Psoas muscle (tissue), 8 donors: ENCODE data around the gene SSR4. TPM values are rescaled to one million over a fixed set of nuclear protein-coding genes. Genes with fewer than 3 reads are reported as not detected.
"Not testable (repeated sequence)": the region's sequence is repeated elsewhere in the genome, so short reads cannot be mapped to it uniquely, and the experiment has no call there.

Source experiments
- ATAC-seq, 4 donors: fragments of 200-7000 bp; cut with Tn5 transposase; one replicate each; pipeline ENCODE4 v1.9.1; 2020; ENCODE audit warnings: moderate library complexity in 3 of 4, mild to moderate bottlenecking in 2 of 4
- DNase-seq, 2 donors: peaks; one replicate each; pipeline ENCODE4 v3.0.0-alpha.2; 2020
- H3K27ac ChIP-seq: fragments of 200-600 bp; one replicate; pipeline ENCODE4 v1.8.0; 2022
- H3K27me3 ChIP-seq, 3 donors: fragments of 200-600 bp in 1 of 3; one replicate each; pipeline versions ENCODE4 v1.6.1 to v1.8.0; 2013 to 2022; ENCODE audit warnings: low read length in 2 of 3, mild to moderate bottlenecking in 2 of 3, moderate library complexity in 1 of 3; ENCODE audit not compliant: insufficient read depth in 3 of 3
- H3K36me3 ChIP-seq, 2 donors: fragments of 200-600 bp in 1 of 2; one replicate each; pipeline versions ENCODE4 v1.6.1 to v1.8.0; 2013 to 2022; ENCODE audit warnings: low read depth in 1 of 2, mild to moderate bottlenecking in 1 of 2, moderate library complexity in 1 of 2; ENCODE audit not compliant: insufficient read depth in 1 of 2
- H3K4me1 ChIP-seq: fragments of 200-600 bp; one replicate; pipeline ENCODE4 v1.8.0; 2022
- H3K4me3 ChIP-seq: fragments of 200-600 bp; one replicate; pipeline ENCODE4 v1.8.0; 2022; ENCODE audit warnings: mild to moderate bottlenecking
- H3K9me3 ChIP-seq: fragments of 200-600 bp; one replicate; pipeline ENCODE4 v1.8.0; 2022
- WGBS, 3 donors: extraction: QIAGEN DNeasy Blood & Tissue Kit; methylation state at CpG; one replicate each; pipeline versions ENCODE4 v1.1.6 to v1.1.7; 2013; 5-methylcytosine and 5-hydroxymethylcytosine counted together
- intact Hi-C, 2 donors: fragments of 100-400 bp; cut with DNase I; formaldehyde crosslinking; loops; one replicate each; pipeline versions ENCODE4 v1.11.0 to v1.14.2; 2022
- long read RNA-seq, 2 donors: library from polyadenylated mRNA; unstranded; transcript quantifications; one replicate each; pipeline ENCODE4 v2.0.0, GENCODE V29; 2021
- polyA plus RNA-seq, 3 donors: library from polyadenylated mRNA; stranded (reverse); fragments of 200-250 nt; gene quantifications; one replicate each; pipeline ENCODE4 v1.2.3, GENCODE V29; 2013
- total RNA-seq, 4 donors: library from RNA; stranded (reverse); fragmentation: NEBNext Ultra II Directional in 2 of 4; extraction: Animal tissue kit (Norgen Biotek cat#: 25700) in 2 of 4; gene quantifications; one replicate each; pipeline versions ENCODE4 v1.2.1 to v1.2.4, GENCODE V29; 2021 to 2023
- TF ChIP-seq, protein P1 (sequence below): fragments of 200-600 bp; IDR thresholded peaks from one replicate; pipeline ENCODE4 v1.8.0; 2022; ENCODE audit warnings: antibody characterized with exemption
- donor health status: healthy with polysubstance abuse.
- donor health status: DM: no; HTN: no; CAD: no; lungs with moderate emphysema.
- donor health status: Bipolar disorder and iron deficiency.
- donor health status: healthy.
- donor health status: DM: yes; HTN: yes; CAD: no.
- donor health status: DM: no; HTN: no; CAD: no.
- donor health status: DM: no; HTN: no; CAD: no.
- donor health status: DM: yes; HTN: yes; CAD: no.

The SSR4 gene
- total RNA-seq: 10 to 100 TPM; 57.2 to 86.6 (median 71.2) TPM
- polyA plus RNA-seq: 100 to 1,000 TPM in 2 of 3 donors, 10 to 100 TPM in 1; 84.5 to 198 (median 107) TPM
- long read RNA-seq, donor 1, transcript SSR4-203 (6 exons, 643 nt): major isoform, 13 of 16 reads
- long read RNA-seq, donor 1, partial matches to known transcripts: 1 of 16 reads
- long read RNA-seq, donor 1, other reads (novel, unspliced or antisense): 0 of 16 reads
- long read RNA-seq, donor 2, transcript SSR4-203 (6 exons, 643 nt): major isoform, 44 of 51 reads
- long read RNA-seq, donor 2, partial matches to known transcripts: 2 of 51 reads
- long read RNA-seq, donor 2, other reads (novel, unspliced or antisense): 2 of 51 reads

DNA sequence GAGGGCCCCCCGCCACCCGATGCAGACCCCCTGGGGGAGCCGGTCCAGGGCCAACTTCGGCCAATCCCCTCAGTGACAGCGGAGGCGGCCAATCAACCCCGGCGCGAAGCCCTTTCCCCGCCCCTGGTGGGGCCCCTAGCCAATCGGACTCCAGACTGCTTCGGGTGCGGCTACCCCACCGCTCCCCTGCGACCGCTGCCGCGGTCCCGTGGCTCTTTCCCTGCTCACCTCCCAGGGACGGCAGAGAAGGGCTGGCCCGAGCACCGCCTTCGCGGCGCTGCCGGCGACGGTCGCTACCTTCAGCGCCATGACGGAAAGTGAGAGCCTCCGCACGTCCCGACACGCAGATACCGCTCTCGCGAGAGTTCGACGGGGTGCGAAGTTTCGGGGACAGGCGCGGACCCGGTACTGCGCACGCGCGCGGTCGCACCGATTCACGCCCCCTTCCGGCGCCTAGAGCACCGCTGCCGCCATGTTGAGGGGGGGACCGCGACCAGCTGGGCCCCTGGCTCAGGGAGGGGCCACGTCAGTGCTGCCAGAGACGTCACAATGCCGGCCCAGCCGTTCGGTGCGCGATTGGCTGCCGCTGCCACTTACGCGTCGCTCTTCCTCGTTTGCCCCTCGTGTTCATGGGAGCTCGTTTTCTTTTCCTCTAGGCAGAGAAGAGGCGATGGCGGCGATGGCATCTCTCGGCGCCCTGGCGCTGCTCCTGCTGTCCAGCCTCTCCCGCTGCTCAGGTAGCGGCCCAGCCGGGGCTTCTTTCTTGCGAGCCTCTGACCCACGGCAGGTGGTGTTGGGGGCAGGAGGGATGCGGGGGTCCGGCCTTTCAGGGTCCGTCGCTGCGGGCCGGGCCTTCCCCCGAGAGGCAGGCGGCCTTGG lies at the start of gene SSR4, which contains the start of gene IDH3G:
TSS of gene SSR4 (plus strand) at position 651 of the 879 bp plus-strand sequence. CDS start at position 671, 20 bp downstream.
TSS of gene IDH3G (minus strand) at position 358 of the 879 bp plus-strand sequence. CDS start at position 309, 49 bp downstream.
- ATAC-seq: peak; percentile 93 to 94 (median 93)
- peaks cover 4 to 20% of the 10 kb centered on the region in 2 donors for H3K36me3 ChIP-seq
- DNase-seq: peak; percentile 93 to 97
- 0 to 25% (median 0%) methylated on average over 14 to 92 of the region's 92 CpGs for WGBS, 3 donors
- peaks cover 13% of the 10 kb centered on the region for H3K4me1 ChIP-seq
- H3K4me3 ChIP-seq: peak within 1 kb of the TSS; percentile 78
- TF ChIP-seq, protein P1, sequence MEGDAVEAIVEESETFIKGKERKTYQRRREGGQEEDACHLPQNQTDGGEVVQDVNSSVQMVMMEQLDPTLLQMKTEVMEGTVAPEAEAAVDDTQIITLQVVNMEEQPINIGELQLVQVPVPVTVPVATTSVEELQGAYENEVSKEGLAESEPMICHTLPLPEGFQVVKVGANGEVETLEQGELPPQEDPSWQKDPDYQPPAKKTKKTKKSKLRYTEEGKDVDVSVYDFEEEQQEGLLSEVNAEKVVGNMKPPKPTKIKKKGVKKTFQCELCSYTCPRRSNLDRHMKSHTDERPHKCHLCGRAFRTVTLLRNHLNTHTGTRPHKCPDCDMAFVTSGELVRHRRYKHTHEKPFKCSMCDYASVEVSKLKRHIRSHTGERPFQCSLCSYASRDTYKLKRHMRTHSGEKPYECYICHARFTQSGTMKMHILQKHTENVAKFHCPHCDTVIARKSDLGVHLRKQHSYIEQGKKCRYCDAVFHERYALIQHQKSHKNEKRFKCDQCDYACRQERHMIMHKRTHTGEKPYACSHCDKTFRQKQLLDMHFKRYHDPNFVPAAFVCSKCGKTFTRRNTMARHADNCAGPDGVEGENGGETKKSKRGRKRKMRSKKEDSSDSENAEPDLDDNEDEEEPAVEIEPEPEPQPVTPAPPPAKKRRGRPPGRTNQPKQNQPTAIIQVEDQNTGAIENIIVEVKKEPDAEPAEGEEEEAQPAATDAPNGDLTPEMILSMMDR: peak; percentile 25
- H3K27ac ChIP-seq: peak within 1 kb of the TSS; percentile 91
- no peaks in the 10 kb centered on the region for H3K9me3 ChIP-seq
- intact Hi-C loops: no loop called here
- no peaks in the 10 kb centered on the region for H3K27me3 ChIP-seq

DNA sequence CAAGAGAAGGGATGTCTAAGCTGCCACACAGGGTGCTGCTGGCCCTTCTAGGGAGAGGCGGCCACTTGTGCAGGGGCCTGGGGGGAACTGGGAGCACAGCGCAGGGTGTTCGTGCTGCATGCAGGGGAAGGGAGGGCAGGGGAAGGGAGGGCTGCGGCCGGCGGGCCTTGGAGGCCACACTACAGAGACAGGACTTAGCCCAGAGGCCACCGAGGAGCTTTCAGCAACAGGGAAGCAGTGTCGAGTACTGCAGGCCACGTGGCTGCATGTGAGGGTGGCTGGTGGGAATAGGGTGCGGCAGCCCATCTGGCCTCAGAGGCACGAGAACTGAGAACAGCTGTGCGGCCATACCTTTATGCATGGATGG lies 49.4 kb upstream of the SSR4 start:
- H3K9me3 ChIP-seq, intact Hi-C loops, H3K4me3 ChIP-seq, H3K27ac ChIP-seq, ATAC-seq, H3K4me1 ChIP-seq: not testable (repeated sequence)
- H3K36me3 ChIP-seq: peaks cover 0 to 11% of the 10 kb centered on the region in 2 donors
- WGBS, 3 donors: 32 to 59% (median 37%) methylated on average over 9 to 12 of the region's 12 CpGs
- H3K27me3 ChIP-seq: peaks cover 0 to 16% (median 0%) of the 10 kb centered on the region in 3 donors
- DNase-seq: peak in 1 of 2 donors; percentile 49

DNA sequence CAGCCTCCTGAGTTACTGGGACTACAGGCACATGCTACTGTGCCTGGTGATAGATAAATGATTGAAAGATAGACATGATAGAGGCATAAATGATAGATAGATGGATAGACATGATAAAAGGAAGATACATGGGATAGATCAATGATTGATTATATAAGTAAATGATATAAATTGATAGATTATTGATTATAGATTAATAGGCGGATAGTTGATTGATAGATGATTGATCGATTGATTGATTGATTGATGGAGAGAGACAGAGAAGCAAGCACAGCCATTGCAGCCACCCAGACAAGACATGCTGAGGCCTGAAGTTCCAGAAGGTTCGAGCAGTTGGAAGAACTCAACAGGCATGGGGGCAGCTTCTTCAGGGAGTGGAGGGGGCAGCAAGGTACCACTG lies 48.1 kb upstream of the SSR4 start:
- H3K36me3 ChIP-seq: peaks cover 0 to 1% of the 10 kb centered on the region in 2 donors
- TF ChIP-seq, protein P1: no peak
- H3K9me3 ChIP-seq: no peaks in the 10 kb centered on the region
- H3K27ac ChIP-seq: no peak overlapping the region
- DNase-seq (no peak), ATAC-seq (no peak)
- no peak overlapping the region for H3K4me3 ChIP-seq
- 87 to 93% (median 91%) methylated on average over 3 of the region's 3 CpGs for WGBS, 3 donors
- intact Hi-C loops: no loop called here
- no peaks in the 10 kb centered on the region for H3K4me1 ChIP-seq
- H3K27me3 ChIP-seq: peaks cover 0 to 16% (median 0%) of the 10 kb centered on the region in 3 donors

DNA sequence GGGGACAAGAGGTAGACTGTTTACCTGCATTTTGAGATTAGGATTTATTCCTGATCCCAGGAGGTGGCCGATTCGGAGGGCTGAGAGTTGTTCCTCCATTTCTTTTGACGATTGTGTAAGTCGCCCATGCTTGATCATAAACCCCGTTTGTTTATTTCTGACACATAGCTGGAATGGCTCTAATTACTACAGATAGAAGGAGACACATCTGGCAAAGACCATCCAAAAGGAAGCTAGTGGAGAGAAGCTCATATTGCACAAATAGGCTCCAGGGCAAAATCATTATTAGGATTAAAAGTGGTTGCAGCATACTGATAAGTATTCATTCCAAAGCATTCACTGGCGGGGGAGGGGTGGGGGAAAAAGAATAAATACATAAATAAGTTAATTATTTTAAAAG lies 47.5 kb upstream of the SSR4 start:
- H3K9me3 ChIP-seq, H3K4me3 ChIP-seq, ATAC-seq, intact Hi-C loops, H3K4me1 ChIP-seq, H3K36me3 ChIP-seq, DNase-seq, H3K27ac ChIP-seq: not testable (repeated sequence)
- H3K27me3 ChIP-seq: peaks cover 0 to 13% (median 0%) of the 10 kb centered on the region in 3 donors
- WGBS, 3 donors: 76 to 83% (median 77%) methylated on average over 6 of the region's 6 CpGs

DNA sequence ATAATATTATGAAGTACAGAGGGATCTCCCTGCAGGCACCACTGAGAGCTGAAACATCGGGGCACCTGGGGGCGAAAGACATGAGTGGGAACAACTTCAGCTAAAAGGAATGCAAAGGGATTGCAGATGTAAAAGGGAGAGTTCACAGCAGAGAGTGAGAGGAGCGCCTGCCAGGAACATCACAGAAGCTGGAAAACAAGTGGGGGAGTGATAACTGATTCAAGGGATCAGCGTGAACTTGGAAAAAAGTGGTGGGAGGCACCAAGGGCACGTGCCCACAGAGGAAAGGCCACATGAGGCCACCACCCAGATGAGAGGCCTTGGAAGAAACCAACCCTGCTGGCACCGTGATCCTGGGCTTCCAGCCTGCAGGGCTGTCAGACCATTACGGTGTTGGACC lies 45.5 kb upstream of the SSR4 start:
- whole genome bisulfite sequencing, 3 donors: 59 to 80% (median 75%) methylated on average over 7 of the region's 7 CpGs
- DNase-seq, ATAC-seq: not testable (repeated sequence)

More for the DNA sequence above, 45.5 kb upstream of the SSR4 start:
- H3K9me3 ChIP-seq, H3K4me3 ChIP-seq, intact Hi-C loops, H3K36me3 ChIP-seq, H3K4me1 ChIP-seq, H3K27ac ChIP-seq: not testable (repeated sequence)
- peaks cover 0 to 19% (median 0%) of the 10 kb centered on the region in 3 donors for H3K27me3 ChIP-seq
